Tibial nerve (tissue), 4 donors: ENCODE data around the gene CBFB.

Experiments used
- EP300 ChIP-seq, 2 donors: sonication (generic); formaldehyde crosslinking; IDR thresholded peaks; one replicate each; pipeline ENCODE4 v1.6.1; 2017; ENCODE audit warnings: antibody characterized with exemption in 2 of 2, mild to moderate bottlenecking in 1 of 2
- POLR2A ChIP-seq, 2 donors: fragments of 450-650 bp; IDR thresholded peaks; one replicate each; pipeline ENCODE4 v1.6.1; 2017; ENCODE audit warnings: antibody characterized with exemption in 2 of 2, mild to moderate bottlenecking in 2 of 2, moderate library complexity in 2 of 2
- TF ChIP-seq, protein P1 (sequence below), 5 experiments: fragments of 200-600 bp in 3 of 5; fragments of 450-650 bp in 2 of 5; sonication (generic) in 3 of 5; IDR thresholded peaks; one replicate each; pipeline ENCODE4 v1.5.1; 2016 to 2019; ENCODE audit warnings: antibody characterized with exemption in 5 of 5, mild to moderate bottlenecking in 3 of 5, moderate library complexity in 2 of 5

DNA sequence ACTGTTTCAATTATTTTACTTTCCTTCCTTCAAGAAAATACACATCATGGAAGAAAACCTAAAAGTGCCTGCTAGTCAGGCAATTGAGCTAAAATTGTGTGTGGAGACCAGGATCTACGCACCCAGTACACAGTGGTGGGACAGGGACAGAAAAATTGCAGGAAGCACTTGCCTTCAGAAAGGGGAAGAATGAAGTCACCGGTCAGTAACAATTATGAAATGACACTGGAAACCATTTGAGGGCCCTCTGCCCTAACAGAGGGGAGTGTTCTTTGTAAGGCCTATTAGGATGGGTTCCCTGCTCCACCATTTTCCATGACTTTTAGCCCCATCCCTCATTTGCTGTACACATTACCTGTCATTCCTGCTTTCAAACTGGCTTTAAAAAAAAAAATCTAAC is 76.3 kb downstream of the CBFB start:
- TF ChIP-seq, protein P1, sequence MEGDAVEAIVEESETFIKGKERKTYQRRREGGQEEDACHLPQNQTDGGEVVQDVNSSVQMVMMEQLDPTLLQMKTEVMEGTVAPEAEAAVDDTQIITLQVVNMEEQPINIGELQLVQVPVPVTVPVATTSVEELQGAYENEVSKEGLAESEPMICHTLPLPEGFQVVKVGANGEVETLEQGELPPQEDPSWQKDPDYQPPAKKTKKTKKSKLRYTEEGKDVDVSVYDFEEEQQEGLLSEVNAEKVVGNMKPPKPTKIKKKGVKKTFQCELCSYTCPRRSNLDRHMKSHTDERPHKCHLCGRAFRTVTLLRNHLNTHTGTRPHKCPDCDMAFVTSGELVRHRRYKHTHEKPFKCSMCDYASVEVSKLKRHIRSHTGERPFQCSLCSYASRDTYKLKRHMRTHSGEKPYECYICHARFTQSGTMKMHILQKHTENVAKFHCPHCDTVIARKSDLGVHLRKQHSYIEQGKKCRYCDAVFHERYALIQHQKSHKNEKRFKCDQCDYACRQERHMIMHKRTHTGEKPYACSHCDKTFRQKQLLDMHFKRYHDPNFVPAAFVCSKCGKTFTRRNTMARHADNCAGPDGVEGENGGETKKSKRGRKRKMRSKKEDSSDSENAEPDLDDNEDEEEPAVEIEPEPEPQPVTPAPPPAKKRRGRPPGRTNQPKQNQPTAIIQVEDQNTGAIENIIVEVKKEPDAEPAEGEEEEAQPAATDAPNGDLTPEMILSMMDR (IDR thresholded peaks at IDR 0.05) = no peak
- TF ChIP-seq POLR2A (IDR thresholded peaks at IDR 0.05) (no peak), EP300 (IDR thresholded peaks at IDR 0.05) (no peak)
